Activated B cell treated with CpG ODN at 0.5 μM for 24 hours (primary cell): Measurements from ENCODE around the gene C14orf180. TPM values are rescaled to one million over a fixed set of nuclear protein-coding genes. Genes with fewer than 3 reads are reported as not detected.
"Not testable (repeated sequence)": the region's sequence is repeated elsewhere in the genome, so short reads cannot be mapped to it uniquely, and the experiment has no call there.

Experiments
- ATAC-seq: fragments of 200-7000 bp; cut with Tn5 transposase; one replicate; pipeline ENCODE4 v1.10.0; 2021; ENCODE audit warnings: low read depth, mild to moderate bottlenecking, moderate library complexity
- CTCF ChIA-PET: fragments of 350-600 bp; sonication (Branson Sonifier 250); formaldehyde crosslinking; loops from one replicate; lab custom pipeline; 2021; ENCODE audit warnings: antibody characterized with exemption; lab: Charles Lee
- POLR2A ChIA-PET: fragments of 350-600 bp; sonication (Branson Sonifier 250); formaldehyde crosslinking; loops from one replicate; lab custom pipeline; 2021; ENCODE audit warnings: antibody characterized with exemption; lab: Charles Lee
- DNase-seq: peaks from one replicate; pipeline ENCODE4 v3.0.0; 2022
- H3K27ac Mint-ChIP-seq: one replicate; pipeline ENCODE4 v1.8.0; 2020; ENCODE audit warnings: mixed read lengths
- H3K27me3 Mint-ChIP-seq: one replicate; pipeline ENCODE4 v1.8.0; 2021; ENCODE audit warnings: mixed read lengths
- H3K36me3 Mint-ChIP-seq: one replicate; pipeline ENCODE4 v1.8.0; 2021; ENCODE audit warnings: low read depth, mixed read lengths
- H3K4me1 Mint-ChIP-seq: one replicate; pipeline ENCODE4 v1.8.0; 2021; ENCODE audit warnings: mixed read lengths
- H3K4me3 Mint-ChIP-seq: one replicate; pipeline ENCODE4 v1.8.0; 2020; ENCODE audit warnings: mild to moderate bottlenecking, mixed read lengths
- H3K9me3 Mint-ChIP-seq: one replicate; pipeline ENCODE4 v1.8.0; 2020; ENCODE audit warnings: mixed read lengths
- intact Hi-C: fragments of 100-400 bp; cut with micrococcal nuclease; formaldehyde crosslinking; loops from one replicate; pipeline ENCODE4 v1.15.1; 2024
- total RNA-seq: library from RNA; stranded (reverse); gene quantifications from 2 replicates; pipeline ENCODE4 v1.2.3, GENCODE V29; 2022
- TF ChIP-seq, protein P1 (sequence below): fragments of 200-600 bp; IDR thresholded peaks from one replicate; pipeline ENCODE4 v1.8.0; 2022; ENCODE audit warnings: antibody characterized with exemption, mild to moderate bottlenecking

C14orf180 gene
- total RNA-seq, 1 donor from 2014 or later: not detected

DNA sequence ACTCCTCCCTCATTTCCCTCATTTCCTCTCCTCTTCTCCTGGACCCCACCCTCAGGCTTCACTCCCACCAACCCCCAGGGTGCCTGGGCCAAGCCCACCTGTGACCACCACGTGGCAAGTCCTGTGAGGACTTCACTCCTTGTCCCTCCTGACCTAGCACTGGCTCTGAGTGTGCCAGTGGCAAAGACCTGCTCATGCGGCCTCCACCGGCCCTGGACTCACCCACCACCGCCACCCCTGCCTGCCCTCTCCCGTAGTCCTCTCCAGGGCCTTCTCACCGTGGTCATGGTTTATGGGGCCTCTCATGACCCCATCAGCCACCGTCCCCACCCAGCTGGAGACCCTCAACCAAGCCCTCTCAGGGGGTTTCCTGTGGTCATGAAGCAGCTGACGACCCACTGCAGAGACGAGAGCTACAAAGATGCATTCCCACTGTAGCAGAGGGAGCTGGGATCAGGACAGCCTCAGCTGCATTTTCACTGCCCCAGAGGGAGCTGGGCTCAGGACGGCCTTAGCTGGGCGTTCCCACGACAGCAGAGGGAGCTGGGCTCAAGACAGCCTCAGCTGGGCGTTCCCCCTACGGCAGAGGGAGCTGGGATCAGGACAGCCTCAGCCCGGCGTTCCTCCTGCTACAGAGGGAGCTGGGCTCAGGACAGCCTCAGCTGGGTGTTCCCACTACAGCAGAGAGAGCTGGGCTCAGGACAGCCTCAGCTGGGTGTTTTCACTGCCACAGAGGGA lies 3.2 kb upstream of the C14orf180 start:
- H3K36me3 Mint-ChIP-seq: no peaks in the 10 kb centered on the region
- intact Hi-C loops: no loop called here
- H3K4me1 Mint-ChIP-seq: no peaks in the 10 kb centered on the region
- ATAC-seq (no peak), DNase-seq (no peak)
- ChIA-PET CTCF (no interaction called here), POLR2A (no interaction called here)
- no peaks in the 10 kb centered on the region for H3K9me3 Mint-ChIP-seq
- TF ChIP-seq, protein P1, sequence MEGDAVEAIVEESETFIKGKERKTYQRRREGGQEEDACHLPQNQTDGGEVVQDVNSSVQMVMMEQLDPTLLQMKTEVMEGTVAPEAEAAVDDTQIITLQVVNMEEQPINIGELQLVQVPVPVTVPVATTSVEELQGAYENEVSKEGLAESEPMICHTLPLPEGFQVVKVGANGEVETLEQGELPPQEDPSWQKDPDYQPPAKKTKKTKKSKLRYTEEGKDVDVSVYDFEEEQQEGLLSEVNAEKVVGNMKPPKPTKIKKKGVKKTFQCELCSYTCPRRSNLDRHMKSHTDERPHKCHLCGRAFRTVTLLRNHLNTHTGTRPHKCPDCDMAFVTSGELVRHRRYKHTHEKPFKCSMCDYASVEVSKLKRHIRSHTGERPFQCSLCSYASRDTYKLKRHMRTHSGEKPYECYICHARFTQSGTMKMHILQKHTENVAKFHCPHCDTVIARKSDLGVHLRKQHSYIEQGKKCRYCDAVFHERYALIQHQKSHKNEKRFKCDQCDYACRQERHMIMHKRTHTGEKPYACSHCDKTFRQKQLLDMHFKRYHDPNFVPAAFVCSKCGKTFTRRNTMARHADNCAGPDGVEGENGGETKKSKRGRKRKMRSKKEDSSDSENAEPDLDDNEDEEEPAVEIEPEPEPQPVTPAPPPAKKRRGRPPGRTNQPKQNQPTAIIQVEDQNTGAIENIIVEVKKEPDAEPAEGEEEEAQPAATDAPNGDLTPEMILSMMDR: no peak
- H3K4me3 Mint-ChIP-seq: no peak overlapping the region
- H3K27ac Mint-ChIP-seq: no peak overlapping the region
- H3K27me3 Mint-ChIP-seq: no peaks in the 10 kb centered on the region

- Mint-ChIP-seq H3K36me3 (no peaks in the 10 kb centered on the region), H3K27me3 (no peaks in the 10 kb centered on the region), H3K4me3 (no peak overlapping the region), H3K27ac (no peak overlapping the region), H3K9me3 (no peaks in the 10 kb centered on the region), H3K4me1 (no peaks in the 10 kb centered on the region)
- ChIA-PET POLR2A (no interaction called here), CTCF (no interaction called here)
- ATAC-seq: no peak
- no peak for DNase-seq
- TF ChIP-seq, protein P1: no peak
- intact Hi-C loops: no loop called here
Measured at GRCh38 chr14:104576970-104577332, 2.6 kb upstream of the C14orf180 start.

- no peak overlapping the region for H3K27ac Mint-ChIP-seq
- no peak overlapping the region for H3K4me3 Mint-ChIP-seq
- no peaks in the 10 kb centered on the region for H3K9me3 Mint-ChIP-seq
- DNase-seq: no peak
- ChIA-PET POLR2A (interaction anchor here (0.7 kb wide), 1 partner anchor 348 kb away, joined by 8 read pairs; no protein-coding TSS in a partner anchor), CTCF (no interaction called here)
- TF ChIP-seq, protein P1: no peak
- no peaks in the 10 kb centered on the region for H3K27me3 Mint-ChIP-seq
- intact Hi-C loops: no loop called here
- H3K4me1 Mint-ChIP-seq: no peaks in the 10 kb centered on the region
- no peak for ATAC-seq
- H3K36me3 Mint-ChIP-seq: no peaks in the 10 kb centered on the region
Measured at GRCh38 chr14:104577426-104577825, 2.1 kb upstream of the C14orf180 start.

- intact Hi-C loops: no loop called here
- TF ChIP-seq, protein P1: no peak
- H3K36me3 Mint-ChIP-seq: no peaks in the 10 kb centered on the region
- no peaks in the 10 kb centered on the region for H3K9me3 Mint-ChIP-seq
- H3K4me3 Mint-ChIP-seq: no peak overlapping the region
- no peaks in the 10 kb centered on the region for H3K27me3 Mint-ChIP-seq
- H3K4me1 Mint-ChIP-seq: no peaks in the 10 kb centered on the region
- POLR2A ChIA-PET: interaction anchor here (0.7 kb wide), 1 partner anchor 347 kb away, joined by 8 read pairs; no protein-coding TSS in a partner anchor
- no peak for DNase-seq
- no peak overlapping the region for H3K27ac Mint-ChIP-seq
- ATAC-seq: no peak
- CTCF ChIA-PET: no interaction called here
Measured at GRCh38 chr14:104577847-104578301, 1.7 kb upstream of the C14orf180 start.

DNA sequence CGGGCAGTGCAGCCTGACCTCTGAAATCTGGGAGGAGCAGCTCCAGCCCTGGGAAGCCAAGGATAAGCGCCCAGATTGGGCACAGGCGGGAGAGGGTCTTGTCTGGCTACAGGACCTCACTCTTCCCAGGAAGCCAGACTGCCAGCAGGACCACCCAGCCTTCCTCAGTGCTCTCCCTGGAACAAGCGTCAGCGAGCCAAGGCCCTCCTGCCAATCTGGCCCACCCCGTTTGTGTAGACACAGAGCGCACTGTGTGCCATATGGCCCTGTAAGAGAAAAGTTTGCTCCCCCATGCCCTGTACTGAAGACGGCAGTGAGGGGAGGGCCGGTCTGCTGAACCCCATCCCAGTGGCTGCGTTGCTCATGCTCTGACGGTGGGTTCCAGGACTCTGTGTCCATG lies 1.2 kb upstream of the C14orf180 start:
- H3K4me1 Mint-ChIP-seq: no peaks in the 10 kb centered on the region
- DNase-seq: no peak
- ChIA-PET POLR2A (no interaction called here), CTCF (no interaction called here)
- intact Hi-C loops: no loop called here
- H3K9me3 Mint-ChIP-seq: no peaks in the 10 kb centered on the region
- H3K27ac Mint-ChIP-seq: no peak overlapping the region
- no peak for ATAC-seq
- no peak overlapping the region for H3K4me3 Mint-ChIP-seq
- TF ChIP-seq, protein P1: no peak
- no peaks in the 10 kb centered on the region for H3K27me3 Mint-ChIP-seq
- H3K36me3 Mint-ChIP-seq: no peaks in the 10 kb centered on the region

GRCh38 chr14:104579939-104580338 lies 375 bp downstream of the C14orf180 start:
- POLR2A ChIA-PET, CTCF ChIA-PET, intact Hi-C loops, H3K27ac Mint-ChIP-seq, H3K27me3 Mint-ChIP-seq, H3K4me1 Mint-ChIP-seq, H3K4me3 Mint-ChIP-seq, DNase-seq, H3K9me3 Mint-ChIP-seq, ATAC-seq, H3K36me3 Mint-ChIP-seq: not testable (repeated sequence)
